ENCODE results near the gene DUSP16.

DUSP16 gene

GRCh38 chr12:12432364-12432763 lies 130.3 kb downstream of the DUSP16 start:
- DNase-seq, result no peak

- no peak for DNase-seq
These were observed 133.6 kb downstream of the DUSP16 start for GRCh38 chr12:12428961-12429657.

GRCh38 chr12:12428047-12428446 lies 134.6 kb downstream of the DUSP16 start:
- no peak for DNase-seq

- DNase-seq, result no peak
These were observed 135.1 kb downstream of the DUSP16 start for GRCh38 chr12:12427568-12427967.

- no peak for DNase-seq
These were observed 137.0 kb downstream of the DUSP16 start for GRCh38 chr12:12425616-12426015.

GRCh38 chr12:12425001-12425400 lies 137.7 kb downstream of the DUSP16 start:
- no peak for DNase-seq
